Measurements from ENCODE around the gene RBM5.

RBM5 gene

GRCh38 chr3:50150863-50151686, 62.4 kb downstream of the RBM5 start:
- Histone ChIP-seq H3K9ac (ENCODE audit: low read length) (no peak overlapping the region), H3K27me3 (ENCODE audit: low read length) (no peaks in the 10 kb centered on the region), H3K4me2 (ENCODE audit: low read depth, low read length, poor library complexity, severe bottlenecking) (no peak overlapping the region), H3K4me3 (ENCODE audit: insufficient read depth, low read length, poor library complexity, severe bottlenecking) (no peak overlapping the region), H3K79me2 (ENCODE audit: insufficient read depth, low read length) (no peaks in the 10 kb centered on the region), H3K9me2 (replicated peaks; ENCODE audit: insufficient read depth, low read length) (no peaks in the 10 kb centered on the region), H3K9me3 (ENCODE audit: insufficient read depth, low read length) (no peaks in the 10 kb centered on the region), H4K20me1 (ENCODE audit: low read depth, low read length) (no peaks in the 10 kb centered on the region), H3K36me3 (ENCODE audit: low read length) (no peaks in the 10 kb centered on the region), H3K27ac (ENCODE audit: low read depth, low read length) (no peak overlapping the region), H3F3A (ENCODE audit: insufficient read depth) (no peaks in the 10 kb centered on the region), H2AFZ (ENCODE audit: low read depth, low read length, severe bottlenecking) (no peak overlapping the region)
- TF ChIP-seq EZH2phosphoT487 (conservative IDR thresholded peaks at IDR 0.05; ENCODE audit: low read length) (no peak), CTCF (IDR thresholded peaks at IDR 0.05; ENCODE audit: insufficient read depth, low read length, poor library complexity, severe bottlenecking) (no peak)

- TF ChIP-seq CTCF (IDR thresholded peaks at IDR 0.05; ENCODE audit: insufficient read depth, low read length, poor library complexity, severe bottlenecking) (no peak), EZH2phosphoT487 (conservative IDR thresholded peaks at IDR 0.05; ENCODE audit: low read length) (no peak)
- Histone ChIP-seq H3K4me3 (ENCODE audit: insufficient read depth, low read length, poor library complexity, severe bottlenecking) (no peak overlapping the region), H3K27me3 (ENCODE audit: low read length) (no peaks in the 10 kb centered on the region), H3K27ac (ENCODE audit: low read depth, low read length) (no peak overlapping the region), H3K36me3 (ENCODE audit: low read length) (no peaks in the 10 kb centered on the region), H3K9me2 (replicated peaks; ENCODE audit: insufficient read depth, low read length) (no peaks in the 10 kb centered on the region), H4K20me1 (ENCODE audit: low read depth, low read length) (no peaks in the 10 kb centered on the region), H2AFZ (ENCODE audit: low read depth, low read length, severe bottlenecking) (no peak overlapping the region), H3F3A (ENCODE audit: insufficient read depth) (no peaks in the 10 kb centered on the region), H3K79me2 (ENCODE audit: insufficient read depth, low read length) (no peaks in the 10 kb centered on the region), H3K9me3 (ENCODE audit: insufficient read depth, low read length) (no peaks in the 10 kb centered on the region), H3K9ac (ENCODE audit: low read length) (no peak overlapping the region), H3K4me2 (ENCODE audit: low read depth, low read length, poor library complexity, severe bottlenecking) (no peak overlapping the region)
Observed at GRCh38 chr3:50151728-50152127, 63.0 kb downstream of the RBM5 start.

- Histone ChIP-seq H2AFZ (ENCODE audit: low read depth, low read length, severe bottlenecking) (no peak overlapping the region), H3K36me3 (ENCODE audit: low read length) (no peaks in the 10 kb centered on the region), H4K20me1 (ENCODE audit: low read depth, low read length) (no peaks in the 10 kb centered on the region), H3K9ac (ENCODE audit: low read length) (no peak overlapping the region), H3K4me3 (ENCODE audit: insufficient read depth, low read length, poor library complexity, severe bottlenecking) (peak overlapping the region; percentile 34), H3K79me2 (ENCODE audit: insufficient read depth, low read length) (no peaks in the 10 kb centered on the region), H3K9me2 (replicated peaks; ENCODE audit: insufficient read depth, low read length) (no peaks in the 10 kb centered on the region), H3K27ac (ENCODE audit: low read depth, low read length) (no peak overlapping the region), H3K9me3 (ENCODE audit: insufficient read depth, low read length) (no peaks in the 10 kb centered on the region), H3F3A (ENCODE audit: insufficient read depth) (no peaks in the 10 kb centered on the region), H3K4me2 (ENCODE audit: low read depth, low read length, poor library complexity, severe bottlenecking) (peak overlapping the region; percentile 55), H3K27me3 (ENCODE audit: low read length) (no peaks in the 10 kb centered on the region)
- TF ChIP-seq EZH2phosphoT487 (conservative IDR thresholded peaks at IDR 0.05; ENCODE audit: low read length) (no peak), CTCF (IDR thresholded peaks at IDR 0.05; ENCODE audit: insufficient read depth, low read length, poor library complexity, severe bottlenecking) (no peak)
Observed at GRCh38 chr3:50153782-50154475, 65.2 kb downstream of the RBM5 start.

Data from SU-DHL-6 (cell line).